Activated gamma-delta T cell treated with anti-CD3 and anti-CD28 coated beads, Interleukin-2, amount 50 U/mL, for 16 hours (primary cell): ENCODE measurements around the gene CENPP.

Source experiments
- DNase-seq: peaks from one replicate; pipeline ENCODE4 v3.0.0-alpha.2; 2020; ENCODE audit warnings: low read depth

CENPP gene

DNA sequence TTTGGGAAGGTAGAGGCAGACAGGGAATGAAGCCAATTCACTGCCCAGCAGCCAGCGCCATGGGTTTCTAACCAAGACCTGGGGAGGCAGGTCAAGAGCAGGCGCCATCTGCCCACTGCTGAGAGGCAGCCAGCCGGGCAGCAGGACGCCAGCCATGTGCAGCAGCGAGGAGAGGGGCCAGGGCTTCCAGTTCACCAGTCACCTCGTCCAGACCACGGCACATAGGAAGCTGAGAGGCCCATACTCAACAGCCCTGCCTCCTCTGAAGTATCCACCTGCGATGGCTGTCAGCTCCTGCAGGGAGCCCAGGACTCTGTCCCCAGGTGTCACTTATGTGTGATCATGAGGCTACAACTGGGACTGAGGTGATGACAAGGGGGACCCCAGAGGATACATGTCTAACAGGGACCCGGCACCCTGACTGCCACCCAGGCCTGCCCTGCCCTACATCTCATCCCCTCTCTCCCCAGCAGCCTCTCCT, 314.1 kb downstream of the CENPP start:
- DNase-seq: no peak

DNA sequence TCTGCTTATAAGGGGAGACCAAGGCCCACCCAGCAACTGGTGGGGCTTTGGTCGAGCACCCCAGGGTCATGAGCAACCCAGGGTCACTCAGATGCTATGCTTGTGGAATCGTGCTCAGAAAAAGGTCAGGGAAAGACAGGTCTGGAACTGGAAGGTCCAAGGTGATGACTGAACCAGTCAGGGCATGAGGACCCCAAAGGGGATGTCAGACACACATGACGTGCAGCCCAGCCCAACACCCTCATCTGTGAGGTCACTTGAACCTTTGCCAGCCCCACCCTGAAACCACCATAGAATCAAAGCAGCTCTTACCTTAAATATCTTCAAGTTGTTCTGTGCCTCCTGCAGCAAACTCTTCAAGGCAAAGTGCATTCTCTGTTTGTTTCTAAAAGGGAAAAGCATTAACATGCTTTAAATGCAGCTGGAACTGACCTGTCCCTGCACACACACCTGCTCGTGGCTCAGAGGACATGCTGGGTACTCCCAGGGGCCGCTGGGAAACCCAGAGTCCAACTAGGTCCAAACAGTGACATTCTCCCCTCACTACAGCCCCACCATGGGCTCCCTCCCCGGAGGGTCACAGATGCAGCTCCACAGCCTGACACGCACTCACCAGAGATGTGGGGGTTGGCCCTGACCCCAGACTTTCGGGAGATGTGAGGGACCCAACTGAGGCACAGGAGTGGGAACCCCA, 314.8 kb downstream of the CENPP start:
- no peak for DNase-seq

DNA sequence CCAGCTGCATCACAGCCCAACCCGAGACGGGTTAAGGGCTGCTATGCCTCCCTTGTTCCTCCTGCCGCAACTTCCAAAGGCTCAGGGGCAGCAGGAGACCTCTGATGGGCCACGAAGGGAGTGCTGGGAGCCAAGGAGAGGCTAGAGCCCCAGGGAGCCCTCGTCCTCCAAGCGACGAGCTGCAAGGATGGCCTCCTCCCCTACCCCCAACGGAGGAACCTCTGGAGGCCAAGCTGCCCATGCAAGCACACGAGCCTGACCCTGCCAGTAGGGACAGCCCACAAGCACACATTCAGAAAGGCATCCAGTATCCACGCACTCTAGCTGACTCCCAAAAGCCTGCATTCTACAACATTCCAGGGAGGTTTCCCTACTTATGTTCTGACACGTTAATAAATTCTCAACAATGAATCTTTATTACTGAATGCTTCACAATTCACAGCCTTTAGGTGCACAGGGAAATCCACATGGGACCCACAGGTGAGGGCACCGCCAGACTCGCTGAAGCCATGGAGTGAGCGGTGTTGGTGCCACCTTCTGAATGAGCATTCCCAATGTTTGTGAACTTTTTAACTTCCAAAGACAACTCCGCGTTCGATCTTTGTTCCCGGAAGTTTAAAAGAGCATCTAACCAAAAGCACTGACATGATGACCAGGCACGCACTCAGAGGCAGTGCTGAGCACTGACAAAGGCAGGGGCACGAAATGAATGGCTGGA, 315.5 kb downstream of the CENPP start:
- no peak for DNase-seq

DNA sequence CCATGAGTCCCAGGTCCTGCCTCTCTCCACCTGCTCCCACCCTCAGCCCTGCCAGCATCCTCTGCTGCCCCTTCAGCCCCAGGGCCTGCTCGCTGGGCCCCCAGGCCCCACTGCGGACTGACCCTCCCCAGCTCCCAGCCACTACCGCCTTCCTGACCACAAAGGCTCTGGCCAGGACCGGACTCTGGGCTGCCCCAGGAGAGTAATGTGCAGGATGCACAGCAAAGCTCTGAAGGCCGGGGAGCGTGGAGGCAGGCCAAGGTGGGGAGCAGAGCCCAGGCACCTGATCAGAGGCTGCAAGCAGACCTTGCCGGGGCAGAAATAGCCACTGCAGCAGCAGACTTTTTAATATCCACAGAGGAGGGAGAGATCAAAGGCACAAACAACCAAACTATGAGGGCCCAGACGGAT, 316.3 kb downstream of the CENPP start:
- no peak for DNase-seq

DNA sequence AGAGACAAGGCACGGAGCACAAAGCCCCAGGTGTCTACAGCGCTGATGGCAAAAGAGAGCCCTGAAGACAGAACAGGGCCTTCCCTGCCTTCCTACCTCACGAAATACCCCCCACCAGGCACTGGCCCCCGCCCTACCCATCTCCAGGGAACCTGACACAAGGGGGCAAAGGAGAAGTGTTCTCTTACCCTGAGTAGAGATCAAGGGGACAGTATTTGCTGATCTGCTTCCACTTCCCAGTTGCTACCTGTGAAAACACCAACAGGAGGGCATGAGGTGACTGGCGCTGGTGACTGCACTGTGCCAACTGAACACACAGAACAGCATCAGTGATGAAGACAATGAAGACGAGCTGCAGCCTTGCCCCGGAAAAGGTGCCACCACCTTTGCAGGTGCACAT, 316.8 kb downstream of the CENPP start:
- DNase-seq: no peak

DNA sequence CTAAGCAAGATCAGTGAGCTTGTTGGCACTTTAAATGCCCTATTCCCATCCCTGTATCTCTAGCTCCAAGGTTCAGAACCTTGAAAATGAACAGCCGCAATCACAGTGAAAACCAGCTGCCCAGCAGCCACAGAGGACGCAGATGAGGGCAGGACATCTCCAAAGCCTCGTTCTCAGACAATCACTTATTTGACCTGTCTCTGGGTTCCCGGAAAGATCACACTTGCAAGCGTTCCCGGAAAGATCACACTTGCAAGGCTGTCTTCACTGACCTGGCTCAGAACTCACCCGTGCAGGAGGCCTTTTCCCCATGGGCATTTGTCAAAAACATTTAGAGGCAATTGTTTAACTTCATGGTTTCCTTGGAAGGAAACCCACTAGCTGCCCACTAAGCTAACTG, 318.5 kb downstream of the CENPP start:
- no peak for DNase-seq

DNA sequence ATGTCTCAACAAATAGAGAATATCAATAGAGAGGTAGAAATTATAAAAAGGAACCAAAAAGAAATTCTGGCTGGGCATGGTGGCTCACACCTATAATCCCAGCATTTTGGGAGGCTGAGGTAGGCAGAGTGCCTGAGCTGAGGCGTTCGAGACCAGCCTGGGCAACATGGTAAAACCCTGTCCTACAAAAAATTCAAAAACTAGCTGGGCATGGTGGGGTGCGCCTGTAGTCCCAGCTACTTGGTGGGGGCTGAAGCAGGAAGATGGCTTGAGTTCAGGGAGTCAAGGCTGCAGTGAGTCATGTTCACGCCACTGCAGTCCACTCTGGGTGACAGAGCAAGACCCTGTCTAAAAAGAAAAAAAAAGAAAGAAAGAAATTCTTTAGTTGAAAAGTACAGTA, 319.3 kb downstream of the CENPP start:
- no peak for DNase-seq

DNA sequence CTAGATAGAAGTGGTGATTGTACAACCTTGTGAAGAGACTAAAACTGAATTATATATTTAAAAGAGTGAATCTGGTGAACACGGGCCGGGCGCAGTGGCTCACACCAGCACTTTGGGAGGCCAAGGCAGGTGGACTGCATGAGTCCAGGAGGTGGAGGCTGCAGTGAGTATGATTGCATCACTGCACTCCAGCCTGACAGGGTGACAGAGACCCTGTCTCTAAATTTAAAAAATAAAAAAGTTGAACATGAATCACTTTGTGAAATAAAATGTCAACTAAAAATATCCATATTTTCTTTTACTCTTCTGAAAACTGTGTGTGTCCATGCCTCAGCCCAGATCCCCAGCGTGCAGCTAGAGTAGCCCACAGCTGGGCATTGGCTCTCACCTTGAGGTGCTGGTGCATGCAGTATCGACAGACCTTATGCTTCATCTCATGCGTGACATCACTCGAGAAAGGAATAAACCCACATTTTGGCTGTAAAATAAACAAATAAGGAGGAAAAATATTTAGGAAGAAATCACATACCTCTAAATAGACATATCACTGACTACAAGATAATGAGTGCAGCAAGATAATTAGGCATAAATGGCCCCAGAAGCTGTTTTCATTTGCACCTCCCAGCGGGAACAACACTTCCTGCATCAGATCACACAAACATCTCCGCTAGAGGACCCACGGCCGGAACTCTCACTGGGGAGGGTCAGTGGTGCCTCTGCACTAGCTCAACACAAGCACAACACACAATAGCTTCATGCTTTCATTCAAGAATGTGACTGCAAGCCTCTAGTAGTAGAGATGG, 322.1 kb downstream of the CENPP start:
- DNase-seq: no peak

DNA sequence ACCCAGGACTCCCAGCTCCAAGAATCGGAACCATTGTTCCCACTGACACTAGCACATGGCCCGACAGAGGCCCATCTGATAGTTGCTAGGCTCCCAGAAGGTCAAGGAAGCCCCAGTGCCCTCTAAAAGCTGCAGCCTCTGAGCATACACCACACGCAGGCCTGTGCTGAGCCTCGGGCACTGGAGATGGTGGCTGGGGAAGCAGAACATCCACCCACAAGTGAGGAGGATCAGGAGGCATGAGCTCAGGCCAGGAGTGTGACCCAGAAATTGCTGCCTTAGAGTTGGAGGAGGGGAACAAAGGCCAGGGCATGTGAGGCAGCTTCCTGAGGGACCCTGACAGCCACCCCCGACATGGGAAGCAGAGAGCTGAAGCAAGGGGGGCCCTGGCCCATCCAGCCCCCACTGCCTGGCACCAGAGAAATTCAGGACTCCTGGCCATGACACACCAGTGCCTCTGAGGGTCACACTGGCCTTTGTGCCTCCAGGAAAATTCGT, 322.8 kb downstream of the CENPP start:
- DNase-seq: no peak

DNA sequence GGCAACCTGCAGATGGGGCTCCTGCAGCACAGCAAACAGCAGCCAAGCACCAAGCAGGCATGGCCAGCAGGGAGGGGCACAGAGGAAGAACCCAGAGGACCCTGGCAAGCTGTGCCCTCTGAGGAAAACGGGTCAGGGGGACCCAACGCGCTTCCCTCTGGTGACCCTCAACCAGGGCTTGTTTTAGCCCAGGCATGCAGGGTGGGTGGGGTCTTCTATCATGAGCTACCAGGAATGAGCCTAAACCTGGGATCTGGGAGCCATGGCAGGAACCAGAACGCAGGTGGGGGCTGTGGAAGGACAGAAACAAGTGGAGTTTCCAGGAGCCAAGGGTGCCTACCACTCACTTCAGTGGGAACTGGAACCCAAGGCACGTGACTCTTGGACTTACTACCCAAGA, 323.3 kb downstream of the CENPP start:
- DNase-seq: no peak

DNA sequence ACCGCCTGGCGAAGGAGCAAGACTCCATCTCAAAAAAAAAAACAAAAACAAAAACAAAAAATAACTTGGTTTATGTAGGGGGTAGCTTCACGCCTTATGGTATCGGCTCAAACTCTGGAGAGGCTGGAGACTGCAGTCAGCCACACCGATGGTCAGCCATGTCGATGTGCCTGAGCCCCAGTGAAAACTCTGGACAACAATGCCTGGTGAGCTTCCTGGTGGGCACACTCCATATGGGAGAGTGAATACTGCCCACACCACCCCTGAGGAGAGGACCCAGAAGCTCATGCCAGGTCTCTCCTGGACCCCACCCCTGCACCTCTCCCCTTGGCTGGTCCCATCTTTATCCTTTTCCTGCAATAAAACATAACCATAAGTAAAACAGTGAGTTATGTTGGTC, 324.5 kb downstream of the CENPP start:
- no peak for DNase-seq

DNA sequence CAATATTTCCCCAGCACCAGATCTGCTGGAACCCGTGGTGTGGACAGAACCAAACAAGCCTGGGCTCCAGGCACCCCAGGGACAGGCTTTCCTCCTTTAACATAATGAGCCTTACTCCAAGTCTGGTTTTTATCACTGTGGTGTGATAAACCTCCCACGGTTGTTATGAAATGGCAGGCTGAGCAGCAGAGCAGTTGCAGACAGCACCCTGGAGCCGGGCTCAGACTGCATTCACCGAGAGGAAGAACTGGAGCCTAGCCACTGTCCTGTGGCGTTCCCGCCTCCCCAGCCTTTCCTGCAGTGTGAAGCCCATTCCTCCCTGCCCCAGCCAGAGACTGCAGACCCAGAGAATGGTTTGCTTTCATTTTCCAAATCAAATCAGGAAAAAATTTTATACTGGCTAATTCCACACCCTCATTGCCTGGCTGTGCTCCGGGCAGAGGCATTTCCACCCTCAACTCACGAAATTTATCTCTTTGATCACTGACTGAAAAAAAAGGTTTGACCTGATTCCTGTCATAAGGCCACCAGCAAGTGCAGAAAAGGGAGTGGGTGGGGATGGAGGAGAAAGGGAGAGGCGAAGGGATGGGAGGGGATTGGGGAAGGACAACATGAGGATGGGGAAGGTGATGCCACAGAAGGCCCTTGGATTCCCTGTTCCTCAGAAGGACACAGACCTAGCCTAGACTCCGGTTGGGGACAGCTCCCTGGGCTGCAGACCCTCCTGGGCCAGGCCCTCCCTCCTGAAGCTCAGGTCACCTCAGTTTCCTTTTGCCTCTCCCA, 325.3 kb downstream of the CENPP start:
- DNase-seq: no peak

DNA sequence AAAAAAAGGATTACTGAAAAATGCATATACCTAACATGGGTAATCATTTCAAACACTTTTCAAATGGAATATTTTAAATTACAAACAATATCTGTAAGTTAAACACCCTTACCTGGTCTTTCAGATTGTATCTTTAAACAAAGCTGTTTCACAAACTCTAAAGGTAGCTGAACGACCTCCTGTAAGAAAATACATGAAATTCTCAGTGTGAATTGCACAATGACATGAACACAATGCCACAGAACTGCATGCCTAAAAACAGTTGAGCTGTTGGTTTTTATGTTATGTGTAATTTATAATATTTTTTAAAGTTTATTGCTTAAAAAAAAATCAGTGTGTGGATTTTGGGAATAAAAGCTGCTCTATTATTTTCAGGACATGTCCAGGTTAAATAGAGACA, 326.7 kb downstream of the CENPP start:
- DNase-seq: no peak

DNA sequence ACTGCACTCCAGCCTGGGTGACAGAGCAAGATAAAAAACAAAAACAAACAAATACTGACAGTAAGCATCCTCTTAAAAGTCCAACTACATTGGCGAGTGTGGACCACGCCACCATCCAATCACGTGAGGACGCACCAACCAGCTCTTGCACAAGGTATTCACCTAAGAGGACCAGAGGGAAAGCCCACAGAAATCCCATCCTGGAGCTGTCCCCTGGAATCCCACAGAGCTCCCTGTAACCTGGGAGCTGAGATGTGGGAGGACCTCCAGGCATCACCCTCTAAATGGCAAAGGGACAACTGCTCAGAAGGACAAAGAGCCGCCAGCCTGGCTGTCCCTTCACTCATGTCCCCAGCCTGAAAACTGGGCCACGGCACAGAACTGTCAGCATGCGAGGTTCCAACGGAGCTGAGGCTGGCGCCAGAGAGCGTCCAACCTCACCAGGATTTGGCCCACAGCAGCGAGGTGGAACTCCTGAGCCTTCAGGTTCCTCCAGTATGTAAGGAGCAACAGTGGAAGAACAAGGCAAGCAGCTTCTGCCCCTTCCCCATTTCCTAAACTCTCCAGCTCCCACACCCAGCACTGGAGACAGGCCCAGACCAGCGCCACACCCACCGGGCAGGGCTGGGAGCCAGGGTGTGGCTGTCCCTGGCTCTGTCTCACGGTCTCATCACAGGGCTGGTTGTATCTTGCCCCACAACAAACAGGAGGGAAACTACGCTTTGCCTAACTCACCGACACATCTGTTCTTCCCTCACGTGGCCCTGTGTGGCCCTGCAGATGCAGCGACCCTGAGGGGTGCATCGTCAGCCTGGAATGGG, 328.9 kb downstream of the CENPP start:
- DNase-seq: no peak

DNA sequence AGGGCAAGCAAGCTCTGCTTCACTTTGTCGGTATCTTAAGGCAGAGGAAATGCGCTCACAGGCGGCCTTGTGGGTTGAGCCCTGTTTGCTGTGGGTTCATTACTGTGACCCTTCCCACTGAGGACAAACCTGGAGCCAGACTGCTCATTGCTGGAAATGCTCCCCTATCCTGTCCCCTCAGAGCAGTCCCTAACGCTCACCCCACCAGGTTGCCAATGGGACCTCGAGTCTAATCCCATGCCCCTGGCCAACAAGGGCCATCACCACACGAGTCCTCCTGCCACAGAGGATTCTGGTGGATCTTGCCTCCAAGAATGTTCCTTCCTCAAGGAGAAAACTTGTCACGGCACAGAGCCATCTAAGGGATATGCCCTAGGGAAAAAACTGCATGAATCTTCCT, 329.6 kb downstream of the CENPP start:
- no peak for DNase-seq

DNA sequence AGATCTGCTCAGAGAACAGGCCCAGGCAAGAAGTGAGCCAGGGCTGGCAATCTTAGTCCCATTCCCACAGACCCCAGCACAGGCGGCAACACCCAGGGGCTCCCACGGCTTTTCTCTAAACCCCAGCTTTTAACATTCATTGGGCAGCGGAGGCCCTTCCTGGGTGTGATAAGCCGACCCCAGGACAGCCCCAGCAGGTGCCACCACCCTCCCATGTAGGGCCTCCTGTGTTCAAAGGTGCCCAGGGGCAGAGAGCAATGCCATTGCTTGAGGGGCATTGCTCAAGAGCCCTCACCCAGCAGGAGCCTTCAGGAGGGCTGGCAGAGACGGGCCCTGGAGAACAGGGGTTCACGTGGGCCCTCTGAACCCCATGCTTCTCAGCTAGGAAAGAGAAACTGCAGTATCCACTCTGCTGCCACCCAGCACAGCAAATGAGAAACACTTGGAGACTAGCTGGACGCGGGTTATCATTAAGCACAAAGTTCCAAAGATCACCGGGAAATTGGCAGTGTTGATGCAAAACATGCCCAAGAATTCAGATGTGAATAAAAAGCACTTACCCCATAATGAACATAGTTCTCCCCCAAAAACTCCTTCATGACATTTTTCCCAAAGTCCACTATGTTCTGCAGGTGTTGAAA, 330.3 kb downstream of the CENPP start:
- DNase-seq: no peak

DNA sequence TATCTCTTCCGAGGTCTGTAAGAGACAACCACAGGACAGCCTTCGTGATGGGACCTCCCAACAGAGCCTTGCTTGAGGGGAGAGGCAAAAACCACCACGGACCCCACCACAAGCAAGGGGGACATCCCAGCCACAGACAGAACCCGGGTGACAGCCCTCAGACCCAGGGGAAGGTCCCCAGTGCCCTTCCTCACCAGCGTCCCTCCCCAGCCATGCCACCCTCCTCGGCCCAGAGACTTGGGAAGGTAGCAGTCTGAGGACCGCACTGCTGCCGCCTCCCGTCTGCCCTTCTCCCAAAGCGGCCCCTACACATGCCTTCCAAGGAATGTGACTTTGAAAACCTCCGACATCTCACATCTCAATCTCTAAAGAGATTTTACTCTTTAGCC, 330.8 kb downstream of the CENPP start:
- DNase-seq: no peak

DNA sequence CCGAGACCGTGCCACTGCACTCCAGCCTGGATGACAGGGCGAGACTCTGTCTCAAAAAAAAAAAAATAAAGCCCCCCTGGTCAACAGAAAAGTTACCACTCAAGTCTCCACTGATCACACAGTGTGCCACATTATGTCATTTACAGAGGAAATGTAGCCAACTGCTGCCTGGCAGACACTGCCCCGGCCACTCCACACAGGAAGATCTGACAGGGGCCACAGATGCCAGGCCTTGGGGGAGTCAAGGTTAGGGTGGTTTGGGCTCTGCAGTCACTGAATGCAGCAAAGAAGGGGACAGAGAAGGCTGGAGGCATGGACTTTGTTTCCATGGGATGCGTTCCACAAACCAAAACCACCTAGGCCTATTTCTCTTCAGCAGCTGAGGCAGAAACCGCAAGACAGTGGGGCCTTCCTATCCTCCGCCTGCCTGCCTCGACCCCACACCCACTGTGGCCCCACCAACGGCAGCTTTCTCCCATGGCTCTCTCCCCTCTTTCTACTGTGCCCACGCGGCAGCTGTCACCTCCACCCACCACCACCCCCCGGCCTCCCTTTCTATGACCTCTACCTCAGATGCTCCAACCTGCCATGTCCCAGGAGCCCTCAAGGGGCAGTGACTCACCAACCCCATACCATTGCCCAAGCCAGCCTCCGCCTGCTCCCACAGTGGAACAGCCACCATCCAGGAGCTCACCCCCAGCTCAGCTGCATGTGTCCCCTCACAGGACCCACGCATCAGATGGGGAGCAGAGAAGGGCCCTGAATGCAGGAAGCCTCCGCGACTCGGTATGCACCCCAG, 331.7 kb downstream of the CENPP start:
- DNase-seq: no peak

DNA sequence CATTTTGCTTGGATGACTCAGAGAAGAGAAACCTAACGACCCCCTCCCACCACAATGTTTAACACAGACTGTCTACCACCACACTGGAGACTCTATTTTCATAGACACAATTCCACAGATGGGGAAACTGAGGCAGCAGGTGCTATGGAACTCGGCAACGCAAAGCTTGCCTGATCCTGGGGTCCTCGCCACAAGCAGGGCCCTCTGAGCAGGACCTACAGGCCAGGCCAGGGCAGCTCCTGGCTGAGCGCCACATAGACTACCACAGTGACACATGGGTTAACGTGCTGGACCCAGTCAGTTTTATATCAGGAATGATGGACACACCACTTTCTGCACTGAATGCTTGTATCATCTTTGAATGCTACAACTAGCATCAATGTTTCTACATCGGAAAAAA, 332.4 kb downstream of the CENPP start:
- DNase-seq: no peak

DNA sequence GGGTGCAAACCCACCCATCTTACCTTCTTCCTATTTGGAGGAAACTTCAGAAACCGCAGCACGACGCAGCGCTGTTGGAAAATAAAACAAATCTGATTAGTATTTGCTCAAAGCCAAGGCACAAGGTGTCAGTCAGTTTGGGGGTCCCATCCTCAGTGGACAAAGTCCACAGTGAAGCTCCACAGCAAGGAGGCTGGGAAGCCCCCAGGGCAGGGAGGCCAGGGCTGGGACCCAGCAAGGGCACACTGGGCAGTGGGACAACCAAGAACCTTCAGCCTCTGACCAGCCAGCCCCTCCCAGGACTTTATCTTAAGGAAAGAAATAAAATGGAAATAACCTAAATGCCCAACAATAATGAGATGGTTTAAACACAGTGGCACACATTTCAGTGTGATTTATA, 332.9 kb downstream of the CENPP start:
- no peak for DNase-seq
